ENCODE results near the gene ERFL. TPM values are rescaled to one million over a fixed set of nuclear protein-coding genes. Genes with fewer than 3 reads are reported as not detected.

ERFL gene
- total RNA-seq (2014; rRNA removed; shearing (Covaris generic)) = not detected in 2 replicates

- no peak within 1 kb of the TSS for H3K4me3 ChIP-seq
Observed at GRCh38 chr19:41928221-41928683, at the start of gene ERFL. ERFL (minus strand) TSS chr19:41928449; CDS start chr19:41912919, 15,530 bp downstream.

GRCh38 chr19:41977916-41978315, 49.7 kb upstream of the ERFL start:
- H3K27me3 ChIP-seq = no peaks in the 10 kb centered on the region
- H3K4me1 ChIP-seq = no peaks in the 10 kb centered on the region
- no peaks in the 10 kb centered on the region; the same call in 1 of the 2 replicates for H3K36me3 ChIP-seq
- no peak overlapping the region for H3K4me3 ChIP-seq
- no peaks in the 10 kb centered on the region for H3K9me3 ChIP-seq (replicated peaks)
- H3K27ac ChIP-seq = no peak overlapping the region
- DNase-seq = no peak

More at GRCh38 chr19:41928221-41928683, at the start of gene ERFL:
- Histone ChIP-seq H3K36me3 (no peaks in the 10 kb centered on the region), H3K4me1 (peaks cover 7% of the 10 kb centered on the region), H3K27ac (no peak within 1 kb of the TSS), H3K27me3 (peaks cover 59% of the 10 kb centered on the region), H3K9me3 (replicated peaks) (no peaks in the 10 kb centered on the region)
- DNase-seq = no peak

- no peaks in the 10 kb centered on the region for H3K4me1 ChIP-seq
- H3K27me3 ChIP-seq = no peaks in the 10 kb centered on the region
- no peak overlapping the region for H3K27ac ChIP-seq
- H3K4me3 ChIP-seq = no peak overlapping the region
- no peaks in the 10 kb centered on the region; the same call in 1 of the 2 replicates for H3K36me3 ChIP-seq
- H3K9me3 ChIP-seq (replicated peaks) = no peaks in the 10 kb centered on the region
- no peak for DNase-seq
Observed at GRCh38 chr19:41974652-41975051, 46.4 kb upstream of the ERFL start.

- Histone ChIP-seq H3K27me3 (no peaks in the 10 kb centered on the region), H3K4me3 (no peak overlapping the region), H3K9me3 (replicated peaks) (no peaks in the 10 kb centered on the region), H3K4me1 (no peaks in the 10 kb centered on the region), H3K36me3 (no peaks in the 10 kb centered on the region), H3K27ac (no peak overlapping the region)
- DNase-seq = no peak
Observed at GRCh38 chr19:41971363-41971762, 43.1 kb upstream of the ERFL start.

- no peaks in the 10 kb centered on the region for H3K36me3 ChIP-seq
- no peak overlapping the region for H3K27ac ChIP-seq
Observed at GRCh38 chr19:41969772-41970458, 41.7 kb upstream of the ERFL start.

GRCh38 chr19:41968751-41969595, 40.7 kb upstream of the ERFL start:
- H3K4me1 ChIP-seq = no peaks in the 10 kb centered on the region
- H3K36me3 ChIP-seq = no peaks in the 10 kb centered on the region
- DNase-seq = no peak
- no peak overlapping the region for H3K27ac ChIP-seq
- H3K27me3 ChIP-seq = no peaks in the 10 kb centered on the region
- H3K9me3 ChIP-seq (replicated peaks) = no peaks in the 10 kb centered on the region
- H3K4me3 ChIP-seq = no peak overlapping the region

More at GRCh38 chr19:41969772-41970458, 41.7 kb upstream of the ERFL start:
- H3K4me1 ChIP-seq = no peaks in the 10 kb centered on the region
- DNase-seq = no peak
- H3K4me3 ChIP-seq = no peak overlapping the region
- H3K9me3 ChIP-seq (replicated peaks) = no peaks in the 10 kb centered on the region
- no peaks in the 10 kb centered on the region for H3K27me3 ChIP-seq

GRCh38 chr19:41967054-41967783, 39.0 kb upstream of the ERFL start:
- Histone ChIP-seq H3K4me3 (no peak overlapping the region), H3K27me3 (no peaks in the 10 kb centered on the region), H3K9me3 (replicated peaks) (no peaks in the 10 kb centered on the region), H3K36me3 (no peaks in the 10 kb centered on the region), H3K4me1 (no peaks in the 10 kb centered on the region), H3K27ac (no peak overlapping the region)
- no peak for DNase-seq

GRCh38 chr19:41965106-41965505, 36.9 kb upstream of the ERFL start:
- H3K36me3 ChIP-seq = no peaks in the 10 kb centered on the region
- no peaks in the 10 kb centered on the region for H3K4me1 ChIP-seq
- no peak overlapping the region for H3K4me3 ChIP-seq
- H3K27ac ChIP-seq = no peak overlapping the region
- H3K27me3 ChIP-seq = no peaks in the 10 kb centered on the region
- no peaks in the 10 kb centered on the region for H3K9me3 ChIP-seq (replicated peaks)
- DNase-seq = no peak

GRCh38 chr19:41960973-41961372, 32.7 kb upstream of the ERFL start:
- Histone ChIP-seq H3K4me1 (peaks cover 5% of the 10 kb centered on the region; the same call in 1 of the 2 replicates), H3K36me3 (0 out of 2 replicates have a peak, but pooled peaks cover 2% of the 10 kb centered on the region), H3K27me3 (no peaks in the 10 kb centered on the region), H3K4me3 (no peak overlapping the region), H3K9me3 (replicated peaks) (no peaks in the 10 kb centered on the region), H3K27ac (no peak overlapping the region)
- DNase-seq = peak in 1 of 2 experiments; percentile 22

GRCh38 chr19:41959056-41960053, 31.1 kb upstream of the ERFL start, which contains the start of gene RABAC1:
RABAC1 (minus strand) TSS chr19:41959321; CDS start chr19:41959292, 29 bp downstream.
- H3K9me3 ChIP-seq (replicated peaks) = no peaks in the 10 kb centered on the region
- DNase-seq = peak; percentile 96 to 97
- 0 out of 2 replicates have a peak, but pooled peaks cover 2% of the 10 kb centered on the region for H3K36me3 ChIP-seq
- peaks cover 5% of the 10 kb centered on the region; the same call in 1 of the 2 replicates for H3K4me1 ChIP-seq
- H3K27me3 ChIP-seq = no peaks in the 10 kb centered on the region
- H3K4me3 ChIP-seq = peak within 1 kb of the TSS; percentile 72
- peak within 1 kb of the TSS; percentile 41 for H3K27ac ChIP-seq

- Histone ChIP-seq H3K27me3 (no peaks in the 10 kb centered on the region), H3K4me1 (peaks cover 5% of the 10 kb centered on the region; the same call in 1 of the 2 replicates), H3K36me3 (0 out of 2 replicates have a peak, but pooled peaks cover 2% of the 10 kb centered on the region), H3K27ac (peak overlapping the region; percentile 41), H3K9me3 (replicated peaks) (no peaks in the 10 kb centered on the region), H3K4me3 (peak overlapping the region; percentile 72)
- peak; percentile 84 to 85 for DNase-seq
Observed at GRCh38 chr19:41958367-41959055, 30.3 kb upstream of the ERFL start.

- H3K4me3 ChIP-seq = peak overlapping the region; percentile 72
- peak; percentile 73 to 84 for DNase-seq
- H3K27ac ChIP-seq = no peak overlapping the region
- H3K27me3 ChIP-seq = no peaks in the 10 kb centered on the region
- H3K36me3 ChIP-seq = 0 out of 2 replicates have a peak, but pooled peaks cover 2% of the 10 kb centered on the region
- H3K4me1 ChIP-seq = peaks cover 5% of the 10 kb centered on the region; the same call in 1 of the 2 replicates
- H3K9me3 ChIP-seq (replicated peaks) = no peaks in the 10 kb centered on the region
Observed at GRCh38 chr19:41957838-41958366, 29.7 kb upstream of the ERFL start.

Measured in SJCRH30 (cell line).